HepG2 (cell line): ENCODE results near the gene KMT2A. TPM values are rescaled to one million over a fixed set of nuclear protein-coding genes. Genes with fewer than 3 reads are reported as not detected.

Source experiments
- BCL3 ChIP-seq: sonication (generic); formaldehyde crosslinking; IDR thresholded peaks from 2 replicates; pipeline ENCODE4 v1.5.1; 2020; ENCODE audit warnings: mild to moderate bottlenecking, missing genetic modification reagents, moderate library complexity
- DR1 ChIP-seq: sonication (generic); formaldehyde crosslinking; IDR thresholded peaks from 2 replicates; pipeline ENCODE4 v1.8.0; 2021; ENCODE audit warnings: mild to moderate bottlenecking, missing genetic modification reagents, inconsistent platforms
- EEA1 ChIP-seq: sonication (generic); formaldehyde crosslinking; IDR thresholded peaks from 2 replicates; pipeline ENCODE4 v1.5.1; 2020; ENCODE audit warnings: mild to moderate bottlenecking, missing genetic modification reagents, borderline replicate concordance
- HOMEZ ChIP-seq: IDR thresholded peaks from 2 replicates; pipeline ENCODE4 v1.6.1; 2016; ENCODE audit warnings: low read depth
- JUNB ChIP-seq: sonication (generic); formaldehyde crosslinking; IDR thresholded peaks from 2 replicates; pipeline ENCODE4 v1.8.0; 2022; ENCODE audit warnings: missing genetic modification reagents, mild to moderate bottlenecking, borderline replicate concordance
- MTERF4 ChIP-seq: sonication (generic); formaldehyde crosslinking; IDR thresholded peaks from 2 replicates; pipeline ENCODE4 v1.8.0; 2023; ENCODE audit warnings: mild to moderate bottlenecking, missing genetic modification reagents
- MTF2 ChIP-seq: sonication (generic); formaldehyde crosslinking; IDR thresholded peaks from 2 replicates; pipeline ENCODE4 v1.5.0; 2020; ENCODE audit warnings: missing genetic modification reagents, borderline replicate concordance
- PPARG ChIP-seq: conservative IDR thresholded peaks from 2 replicates; pipeline ENCODE4 v1.6.1; 2016; ENCODE audit warnings: missing biosample characterization, missing genetic modification reagents
- PTBP1 ChIP-seq: fragments of 200-400 bp; formaldehyde crosslinking; IDR thresholded peaks from 2 replicates; pipeline ENCODE4 v1.6.1; 2018; ENCODE audit warnings: low read length, low read depth; ENCODE audit not compliant: poor library complexity, severe bottlenecking
- SRSF1 ChIP-seq: fragments of 200-400 bp; formaldehyde crosslinking; optimal IDR thresholded peaks from 2 replicates; pipeline ENCODE3; 2017; ENCODE audit warnings: mild to moderate bottlenecking, low read depth, low read length, moderate library complexity
- TFDP2 ChIP-seq: sonication (generic); formaldehyde crosslinking; IDR thresholded peaks from 2 replicates; pipeline ENCODE4 v1.4.0; 2020; ENCODE audit warnings: missing genetic modification reagents
- TSC22D2 ChIP-seq: sonication (generic); formaldehyde crosslinking; IDR thresholded peaks from 2 replicates; pipeline ENCODE4 v1.5.1; 2020; ENCODE audit warnings: missing genetic modification reagents, mild to moderate bottlenecking, borderline replicate concordance
- ZBTB34 ChIP-seq: sonication (generic); formaldehyde crosslinking; IDR thresholded peaks from 2 replicates; pipeline ENCODE4 v1.8.0; 2022; ENCODE audit warnings: mild to moderate bottlenecking, missing genetic modification reagents
- ZNF547 ChIP-seq: sonication (generic); formaldehyde crosslinking; IDR thresholded peaks from 2 replicates; pipeline ENCODE4 v1.5.1; 2020; ENCODE audit warnings: mild to moderate bottlenecking, missing genetic modification reagents
- ZNF772 ChIP-seq: sonication (generic); formaldehyde crosslinking; IDR thresholded peaks from 2 replicates; pipeline ENCODE4 v1.5.0; 2020; ENCODE audit warnings: mild to moderate bottlenecking, missing genetic modification reagents
- polyA plus RNA-seq, 8 experiments: library from polyadenylated mRNA; depleted of rRNA in 3 of 8; stranded (reverse) in 7 of 8; unstranded in 1 of 8; fragments of >200 nt; fragmentation: Illumina TruSeq in 4 of 8; extraction: Trizol in 4 of 8; gene quantifications; 2 replicates each; pipeline versions ENCODE4 v1.2.1 to v1.2.3, GENCODE V29; 2011 to 2016; ENCODE audit warnings: low read depth in 4 of 8, missing spikeins in 1 of 8, mixed read lengths in 1 of 8; ENCODE audit not compliant: insufficient read depth in 1 of 8
- total RNA-seq, 5 experiments: library from RNA; depleted of rRNA; stranded (reverse); fragments of >200 nt; fragmentation: Illumina TruSeq; extraction: Trizol; gene quantifications; 2 replicates each; pipeline ENCODE4 v1.2.3, GENCODE V29; 2016; ENCODE audit warnings: low read depth in 1 of 5

KMT2A gene
- total and polyA plus RNA-seq, 2 of the 13 experiments (the other 11 are each of a cell fraction or from before 2014, with no cell fraction given): 12.4 to 20.0 TPM

- TF ChIP-seq SRSF1 (no peak), JUNB (CRISPR knock-in tag) (no peak), PPARG (CRISPR knock-in tag) (no peak), MTERF4 (0 out of 2 replicates have a peak, but pooled peaks have one; percentile 49), MTF2 (CRISPR knock-in tag) (no peak), HOMEZ (CRISPR knock-in tag) (no peak), EEA1 (CRISPR knock-in tag) (no peak), TSC22D2 (CRISPR knock-in tag) (no peak), TFDP2 (CRISPR knock-in tag) (peak; percentile 36; the same call in 1 of the 2 replicates), BCL3 (CRISPR knock-in tag) (no peak), PTBP1 (no peak), ZNF547 (CRISPR knock-in tag) (no peak), ZBTB34 (no peak), DR1 (no peak), ZNF772 (CRISPR knock-in tag) (no peak)
Measured at GRCh38 chr11:118437208-118438125, 1.2 kb downstream of the KMT2A start (continued).
